ENCODE results near the gene PLET1.
"Not testable (repeated sequence)": the region's sequence is repeated elsewhere in the genome, so short reads cannot be mapped to it uniquely, and the experiment has no call there.

The PLET1 gene

GRCh38 chr11:112200252-112200651, 60.4 kb downstream of the PLET1 start:
- no peak overlapping the region for H3K27ac ChIP-seq
- TF ChIP-seq ZFX (IDR thresholded peaks at IDR 0.05; ENCODE audit: borderline replicate concordance) (no peak), CTCF (IDR thresholded peaks at IDR 0.05) (no peak)

GRCh38 chr11:112199101-112199500, 61.6 kb downstream of the PLET1 start:
- H3K27ac ChIP-seq, result not testable (repeated sequence)

Measured in 22Rv1 (cell line).